Measurements from ENCODE around the gene ASB1. TPM values are rescaled to one million over a fixed set of nuclear protein-coding genes. Genes with fewer than 3 reads are reported as not detected.

The ASB1 gene
- total RNA-seq, 4 donors from 2014 or later = 7.3 to 19.4 (median 17.2) TPM

GRCh38 chr2:238420878-238421694 is 5.6 kb upstream of the ASB1 start:
- TF ChIP-seq, protein P1, sequence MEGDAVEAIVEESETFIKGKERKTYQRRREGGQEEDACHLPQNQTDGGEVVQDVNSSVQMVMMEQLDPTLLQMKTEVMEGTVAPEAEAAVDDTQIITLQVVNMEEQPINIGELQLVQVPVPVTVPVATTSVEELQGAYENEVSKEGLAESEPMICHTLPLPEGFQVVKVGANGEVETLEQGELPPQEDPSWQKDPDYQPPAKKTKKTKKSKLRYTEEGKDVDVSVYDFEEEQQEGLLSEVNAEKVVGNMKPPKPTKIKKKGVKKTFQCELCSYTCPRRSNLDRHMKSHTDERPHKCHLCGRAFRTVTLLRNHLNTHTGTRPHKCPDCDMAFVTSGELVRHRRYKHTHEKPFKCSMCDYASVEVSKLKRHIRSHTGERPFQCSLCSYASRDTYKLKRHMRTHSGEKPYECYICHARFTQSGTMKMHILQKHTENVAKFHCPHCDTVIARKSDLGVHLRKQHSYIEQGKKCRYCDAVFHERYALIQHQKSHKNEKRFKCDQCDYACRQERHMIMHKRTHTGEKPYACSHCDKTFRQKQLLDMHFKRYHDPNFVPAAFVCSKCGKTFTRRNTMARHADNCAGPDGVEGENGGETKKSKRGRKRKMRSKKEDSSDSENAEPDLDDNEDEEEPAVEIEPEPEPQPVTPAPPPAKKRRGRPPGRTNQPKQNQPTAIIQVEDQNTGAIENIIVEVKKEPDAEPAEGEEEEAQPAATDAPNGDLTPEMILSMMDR (IDR thresholded peaks at IDR 0.05; ENCODE audit: low read depth) = no peak

- TF ChIP-seq, protein P1 (IDR thresholded peaks at IDR 0.05; ENCODE audit: low read depth) = no peak
Observed at GRCh38 chr2:238421695-238422035, 5.1 kb upstream of the ASB1 start.

GRCh38 chr2:238422285-238422684 is 4.4 kb upstream of the ASB1 start:
- TF ChIP-seq, protein P1 (IDR thresholded peaks at IDR 0.05; ENCODE audit: low read depth) = no peak

- TF ChIP-seq, protein P1 (IDR thresholded peaks at IDR 0.05; ENCODE audit: low read depth) = no peak
Observed at GRCh38 chr2:238422940-238423339, 3.8 kb upstream of the ASB1 start.

DNA sequence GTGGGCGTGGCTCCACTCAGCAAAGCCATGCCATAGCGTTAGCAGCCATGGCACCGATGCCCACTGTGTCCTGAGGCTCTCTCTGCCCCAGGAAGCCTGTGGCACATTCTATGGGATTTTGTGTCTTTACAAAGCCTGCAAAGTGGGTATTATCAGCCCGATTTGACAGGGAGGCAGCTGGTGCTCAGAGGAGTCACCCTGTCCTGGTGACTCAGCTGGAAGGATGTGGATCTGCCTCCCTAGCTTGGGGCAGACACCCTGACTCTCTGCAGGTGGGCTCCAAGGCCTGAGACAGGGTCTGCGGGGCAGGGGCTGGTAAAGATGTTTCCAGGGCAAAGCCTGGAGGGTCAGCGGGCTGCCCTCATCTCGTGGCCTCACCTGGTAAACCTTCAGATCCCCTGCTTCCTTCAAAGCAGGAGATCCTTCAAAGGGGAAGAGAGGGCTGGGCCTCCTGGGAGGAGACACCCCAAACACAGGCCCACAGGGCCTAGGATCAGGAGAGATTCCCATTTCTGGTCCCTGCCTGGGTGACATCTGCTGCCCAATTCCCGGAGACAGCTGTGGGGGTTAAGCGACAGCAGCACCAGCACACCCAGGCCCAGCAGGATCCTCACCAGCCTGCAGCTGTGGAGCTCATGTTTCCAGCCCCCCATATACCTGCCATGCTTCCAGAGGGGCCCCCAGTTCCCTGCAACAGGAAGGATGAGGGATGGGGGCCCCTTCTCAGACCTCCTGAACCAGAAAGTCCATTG is 3.0 kb upstream of the ASB1 start:
- TF ChIP-seq, protein P1 (IDR thresholded peaks at IDR 0.05; ENCODE audit: low read depth) = no peak

DNA sequence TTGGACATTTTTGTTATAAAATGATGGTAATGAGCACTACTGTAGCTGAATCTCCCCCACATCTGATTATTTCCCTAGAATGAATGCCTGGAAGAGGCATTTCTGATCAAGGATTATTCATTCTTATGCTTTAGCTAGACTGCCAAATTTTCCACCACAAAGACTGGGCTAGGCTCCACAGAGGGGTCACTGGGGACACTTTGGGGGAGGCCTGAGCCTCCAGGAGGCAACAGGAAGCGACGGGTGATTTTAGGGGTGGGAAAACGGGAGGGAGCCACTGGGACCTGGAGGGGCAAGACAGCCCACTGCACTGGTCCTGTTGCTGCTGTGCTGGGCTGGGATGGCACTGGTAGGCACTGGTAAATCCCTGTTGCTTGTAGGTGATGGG is 2.4 kb upstream of the ASB1 start:
- TF ChIP-seq, protein P1 (IDR thresholded peaks at IDR 0.05; ENCODE audit: low read depth) = no peak

GRCh38 chr2:238425505-238425978 is 1.2 kb upstream of the ASB1 start:
- TF ChIP-seq, protein P1 (IDR thresholded peaks at IDR 0.05; ENCODE audit: low read depth) = no peak
